ENCODE results near the gene LRP2BP. TPM values are rescaled to one million over a fixed set of nuclear protein-coding genes. Genes with fewer than 3 reads are reported as not detected.

Gene LRP2BP
- total RNA-seq, 2 experiments from 2014 or later = 0.60 to 1.4 TPM

DNA sequence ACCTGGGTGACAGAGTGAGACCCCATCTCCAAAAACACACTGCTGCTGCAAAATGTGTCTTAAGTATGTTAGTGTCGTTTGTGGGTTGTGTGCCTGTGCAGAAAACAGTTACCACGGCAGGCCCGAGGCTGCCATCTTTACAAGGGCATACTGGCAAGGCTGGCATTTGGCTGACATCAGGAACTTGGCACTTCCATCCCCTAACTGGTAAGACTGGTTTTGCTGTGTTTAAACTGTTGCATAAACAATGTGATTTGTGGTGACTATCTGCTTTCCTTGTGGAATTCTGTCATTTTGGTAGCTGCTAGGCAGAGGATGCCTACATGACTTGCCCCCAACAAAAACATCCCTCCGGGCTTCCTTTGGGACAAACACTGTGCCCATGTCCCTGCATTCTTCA lies 12.3 kb downstream of the LRP2BP start:
- no peaks in the 10 kb centered on the region for H3K9me2 ChIP-seq (ENCODE audit: insufficient read depth, low read length)
- no peak overlapping the region for H2AFZ ChIP-seq (ENCODE audit: low read length)
- intact Hi-C loops (cut with micrococcal nuclease; ENCODE audit: unreplicated experiment) = no loop called here
- H3K36me3 ChIP-seq (ENCODE audit: insufficient read depth, low read length) = peaks cover under 1% of the 10 kb centered on the region; the same call in 1 of the 2 replicates
- no peak for DNase-seq (ENCODE audit: low spot score)
- H3K4me3 ChIP-seq (ENCODE audit: low read depth, low read length, poor library complexity, severe bottlenecking) = no peak overlapping the region
- no peak overlapping the region for H3K27ac ChIP-seq (ENCODE audit: low read depth, low read length, poor library complexity, severe bottlenecking)
- BruUV-seq (replicated peaks) = no TSS peak
- no peak overlapping the region for H3K4me2 ChIP-seq (ENCODE audit: low read length)
- TF ChIP-seq, protein P1, sequence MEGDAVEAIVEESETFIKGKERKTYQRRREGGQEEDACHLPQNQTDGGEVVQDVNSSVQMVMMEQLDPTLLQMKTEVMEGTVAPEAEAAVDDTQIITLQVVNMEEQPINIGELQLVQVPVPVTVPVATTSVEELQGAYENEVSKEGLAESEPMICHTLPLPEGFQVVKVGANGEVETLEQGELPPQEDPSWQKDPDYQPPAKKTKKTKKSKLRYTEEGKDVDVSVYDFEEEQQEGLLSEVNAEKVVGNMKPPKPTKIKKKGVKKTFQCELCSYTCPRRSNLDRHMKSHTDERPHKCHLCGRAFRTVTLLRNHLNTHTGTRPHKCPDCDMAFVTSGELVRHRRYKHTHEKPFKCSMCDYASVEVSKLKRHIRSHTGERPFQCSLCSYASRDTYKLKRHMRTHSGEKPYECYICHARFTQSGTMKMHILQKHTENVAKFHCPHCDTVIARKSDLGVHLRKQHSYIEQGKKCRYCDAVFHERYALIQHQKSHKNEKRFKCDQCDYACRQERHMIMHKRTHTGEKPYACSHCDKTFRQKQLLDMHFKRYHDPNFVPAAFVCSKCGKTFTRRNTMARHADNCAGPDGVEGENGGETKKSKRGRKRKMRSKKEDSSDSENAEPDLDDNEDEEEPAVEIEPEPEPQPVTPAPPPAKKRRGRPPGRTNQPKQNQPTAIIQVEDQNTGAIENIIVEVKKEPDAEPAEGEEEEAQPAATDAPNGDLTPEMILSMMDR (conservative IDR thresholded peaks at IDR 0.05; ENCODE audit: low read length) = no peak
- no peak for TF ChIP-seq EZH2phosphoT487 (IDR thresholded peaks at IDR 0.05; ENCODE audit: borderline replicate concordance, low read depth, low read length)
- H3K4me1 ChIP-seq (ENCODE audit: insufficient read depth, low read length, poor library complexity, severe bottlenecking) = no peaks in the 10 kb centered on the region
- POLR2A ChIA-PET = interaction anchor here (0.5 to 1.7 kb wide), 2 partner anchors 12 to 22 kb away, joined by 5 read pairs; no protein-coding TSS in a partner anchor
- no peaks in the 10 kb centered on the region for H4K20me1 ChIP-seq (ENCODE audit: insufficient read depth, low read length)
- H3K79me2 ChIP-seq (ENCODE audit: insufficient read depth, low read depth, low read length) = no peaks in the 10 kb centered on the region
- peaks cover 19% of the 10 kb centered on the region for H3K9me3 ChIP-seq (ENCODE audit: low read length)
- CTCF ChIA-PET (ENCODE audit: unreplicated experiment) = no interaction called here

GRCh38 chr4:185382754-185383153 lies 13.0 kb downstream of the LRP2BP start:
- DNase-seq (ENCODE audit: low spot score) = no peak
- ChIA-PET POLR2A (interaction anchor here (0.6 kb wide), 1 partner anchor 186 kb away, joined by 4 read pairs; no protein-coding TSS in a partner anchor), CTCF (ENCODE audit: unreplicated experiment) (no interaction called here)
- BruUV-seq (replicated peaks) = no TSS peak
- H3K36me3 ChIP-seq (ENCODE audit: insufficient read depth, low read length) = peaks cover 4% of the 10 kb centered on the region; the same call in 1 of the 2 replicates
- intact Hi-C loops (cut with micrococcal nuclease; ENCODE audit: unreplicated experiment) = no loop called here
- no peaks in the 10 kb centered on the region for H3K79me2 ChIP-seq (ENCODE audit: insufficient read depth, low read depth, low read length)
- no peaks in the 10 kb centered on the region for H4K20me1 ChIP-seq (ENCODE audit: insufficient read depth, low read length)
- H3K9me3 ChIP-seq (ENCODE audit: low read length) = peaks cover 19% of the 10 kb centered on the region
- TF ChIP-seq EZH2phosphoT487 (IDR thresholded peaks at IDR 0.05; ENCODE audit: borderline replicate concordance, low read depth, low read length) = no peak
- TF ChIP-seq, protein P1 (conservative IDR thresholded peaks at IDR 0.05; ENCODE audit: low read length) = no peak
- no peak overlapping the region for H3K4me2 ChIP-seq (ENCODE audit: low read length)
- H3K4me3 ChIP-seq (ENCODE audit: low read depth, low read length, poor library complexity, severe bottlenecking) = no peak overlapping the region
- no peak overlapping the region for H3K27ac ChIP-seq (ENCODE audit: low read depth, low read length, poor library complexity, severe bottlenecking)
- no peak overlapping the region for H2AFZ ChIP-seq (ENCODE audit: low read length)
- no peaks in the 10 kb centered on the region for H3K4me1 ChIP-seq (ENCODE audit: insufficient read depth, low read length, poor library complexity, severe bottlenecking)
- H3K9me2 ChIP-seq (ENCODE audit: insufficient read depth, low read length) = no peaks in the 10 kb centered on the region

DNA sequence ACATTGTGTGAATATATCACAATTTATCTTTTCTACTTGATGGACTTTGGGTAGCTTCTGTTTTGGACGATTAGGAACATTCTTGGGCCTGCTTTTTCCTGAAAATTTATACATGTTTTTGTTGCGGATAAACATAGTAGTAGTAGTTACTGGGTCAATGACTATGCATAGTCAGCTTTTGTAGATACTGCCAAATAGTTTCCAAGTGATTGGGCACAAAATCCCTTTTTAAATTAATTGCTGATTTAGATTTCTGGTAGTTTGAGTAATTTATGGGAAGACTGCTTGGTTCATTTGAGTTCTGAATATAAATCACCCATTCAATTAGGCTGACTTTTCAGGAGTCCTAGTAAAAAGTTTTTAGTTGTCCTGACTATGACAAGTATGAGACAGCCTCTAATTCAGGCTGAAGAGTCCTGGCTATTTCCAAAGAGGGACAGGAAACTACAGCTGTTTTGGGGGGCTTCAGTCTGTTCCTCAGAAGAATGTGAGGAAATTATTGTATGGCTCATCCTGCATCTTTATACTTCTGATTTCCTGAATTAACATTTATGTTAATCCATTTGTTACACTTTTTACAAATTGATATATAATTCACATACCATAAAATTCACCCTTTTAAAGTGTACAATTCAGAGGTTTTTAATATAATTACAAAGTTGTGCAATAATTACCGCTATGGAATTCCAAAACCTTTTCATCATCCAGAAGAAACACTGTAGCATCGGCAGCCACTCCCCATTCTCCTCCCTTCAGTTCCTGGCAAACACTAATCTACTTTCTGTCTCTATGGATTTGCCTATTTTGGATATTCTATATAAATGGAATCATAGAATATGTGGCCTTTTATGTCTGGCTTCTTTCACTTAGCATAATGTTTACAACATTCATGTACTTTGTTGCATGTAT lies 14.2 kb downstream of the LRP2BP start:
- intact Hi-C loops (cut with micrococcal nuclease; ENCODE audit: unreplicated experiment) = no loop called here
- no TSS peak for BruUV-seq (replicated peaks)
- Histone ChIP-seq H3K27ac (ENCODE audit: low read depth, low read length, poor library complexity, severe bottlenecking) (no peak overlapping the region), H3K9me2 (ENCODE audit: insufficient read depth, low read length) (no peaks in the 10 kb centered on the region), H2AFZ (ENCODE audit: low read length) (no peak overlapping the region), H3K36me3 (ENCODE audit: insufficient read depth, low read length) (peaks cover 4% of the 10 kb centered on the region), H3K79me2 (ENCODE audit: insufficient read depth, low read depth, low read length) (no peaks in the 10 kb centered on the region), H4K20me1 (ENCODE audit: insufficient read depth, low read length) (no peaks in the 10 kb centered on the region), H3K4me2 (ENCODE audit: low read length) (no peak overlapping the region), H3K4me1 (ENCODE audit: insufficient read depth, low read length, poor library complexity, severe bottlenecking) (no peaks in the 10 kb centered on the region), H3K9me3 (ENCODE audit: low read length) (peaks cover 19% of the 10 kb centered on the region), H3K4me3 (ENCODE audit: low read depth, low read length, poor library complexity, severe bottlenecking) (no peak overlapping the region)
- POLR2A ChIA-PET = interaction anchor here (0.6 to 1.0 kb wide), 4 partner anchors 12 to 484 kb away, joined by 3 to 4 read pairs (median 4); no protein-coding TSS in a partner anchor
- no peak for DNase-seq (ENCODE audit: low spot score)
- CTCF ChIA-PET (ENCODE audit: unreplicated experiment) = no interaction called here
- TF ChIP-seq EZH2phosphoT487 (IDR thresholded peaks at IDR 0.05; ENCODE audit: borderline replicate concordance, low read depth, low read length) = no peak
- TF ChIP-seq, protein P1 (conservative IDR thresholded peaks at IDR 0.05; ENCODE audit: low read length) = no peak

Data from OCI-LY7 (cell line).